ENCODE data around the gene WFDC6. TPM values are rescaled to one million over a fixed set of nuclear protein-coding genes. Genes with fewer than 3 reads are reported as not detected.

WFDC6 gene
- total RNA-seq, 1 donor from 2014 or later: not detected

- no peak for DNase-seq (ENCODE audit: low spot score in 2 of 2, unreplicated experiment in 2 of 2)
- Mint-ChIP-seq H3K4me1 (peaks cover 2% of the 10 kb centered on the region), H3K9me3 (peaks cover 3% of the 10 kb centered on the region)
These were observed 24.0 kb downstream of the WFDC6 start, which contains the start of gene SPINT3 for GRCh38 chr20:45515147-45515913. SPINT3 (minus strand) TSS chr20:45515622; CDS start chr20:45515608, 14 bp downstream.

GRCh38 chr20:45510242-45510862 lies 28.9 kb downstream of the WFDC6 start:
- no peak for DNase-seq (ENCODE audit: low spot score in 2 of 2, unreplicated experiment in 2 of 2)
- Mint-ChIP-seq H3K36me3 (no peaks in the 10 kb centered on the region), H3K4me1 (peaks cover 9% of the 10 kb centered on the region), H3K4me3 (no peak overlapping the region), H3K27me3 (ENCODE audit: low read depth) (peaks cover 22% of the 10 kb centered on the region), H3K9me3 (peaks cover 3% of the 10 kb centered on the region), H3K27ac (no peak overlapping the region)
- TF ChIP-seq CTCF (IDR thresholded peaks at IDR 0.05; ENCODE audit: unreplicated experiment): no peak

More at GRCh38 chr20:45515147-45515913, 24.0 kb downstream of the WFDC6 start, which contains the start of gene SPINT3:
- Mint-ChIP-seq H3K4me3 (no peak within 1 kb of the TSS), H3K36me3 (no peaks in the 10 kb centered on the region), H3K27me3 (ENCODE audit: low read depth) (peaks cover 14% of the 10 kb centered on the region), H3K27ac (no peak within 1 kb of the TSS)
- no peak for TF ChIP-seq CTCF (IDR thresholded peaks at IDR 0.05; ENCODE audit: unreplicated experiment)

- H3K27ac Mint-ChIP-seq: no peak overlapping the region
- no peak for TF ChIP-seq CTCF (IDR thresholded peaks at IDR 0.05; ENCODE audit: unreplicated experiment)
- peaks cover 9% of the 10 kb centered on the region for H3K4me1 Mint-ChIP-seq
- DNase-seq (ENCODE audit: low spot score in 2 of 2, unreplicated experiment in 2 of 2): no peak
- H3K36me3 Mint-ChIP-seq: no peaks in the 10 kb centered on the region
- peaks cover 3% of the 10 kb centered on the region for H3K9me3 Mint-ChIP-seq
- no peak overlapping the region for H3K4me3 Mint-ChIP-seq
- peaks cover 21% of the 10 kb centered on the region for H3K27me3 Mint-ChIP-seq (ENCODE audit: low read depth)
These were observed 30.2 kb downstream of the WFDC6 start for GRCh38 chr20:45509091-45509490.

GRCh38 chr20:45508068-45508886 lies 31.0 kb downstream of the WFDC6 start:
- no peak for TF ChIP-seq CTCF (IDR thresholded peaks at IDR 0.05; ENCODE audit: unreplicated experiment)
- DNase-seq (ENCODE audit: low spot score in 2 of 2, unreplicated experiment in 2 of 2): no peak
- Mint-ChIP-seq H3K36me3 (no peaks in the 10 kb centered on the region), H3K27me3 (ENCODE audit: low read depth) (peaks cover 15% of the 10 kb centered on the region), H3K9me3 (peaks cover 3% of the 10 kb centered on the region), H3K4me1 (peaks cover 9% of the 10 kb centered on the region), H3K27ac (no peak overlapping the region), H3K4me3 (no peak overlapping the region)

GRCh38 chr20:45507011-45507820 lies 32.1 kb downstream of the WFDC6 start:
- Mint-ChIP-seq H3K36me3 (no peaks in the 10 kb centered on the region), H3K27ac (no peak overlapping the region), H3K4me3 (no peak overlapping the region), H3K27me3 (ENCODE audit: low read depth) (peaks cover 16% of the 10 kb centered on the region), H3K4me1 (peaks cover 9% of the 10 kb centered on the region), H3K9me3 (peaks cover 2% of the 10 kb centered on the region)
- no peak for DNase-seq (ENCODE audit: low spot score in 2 of 2, unreplicated experiment in 2 of 2)
- TF ChIP-seq CTCF (IDR thresholded peaks at IDR 0.05; ENCODE audit: unreplicated experiment): no peak
